ENCODE data around the gene PPP1R12B.
"Not testable (repeated sequence)": the region's sequence is repeated elsewhere in the genome, so short reads cannot be mapped to it uniquely, and the experiment has no call there.

DNA sequence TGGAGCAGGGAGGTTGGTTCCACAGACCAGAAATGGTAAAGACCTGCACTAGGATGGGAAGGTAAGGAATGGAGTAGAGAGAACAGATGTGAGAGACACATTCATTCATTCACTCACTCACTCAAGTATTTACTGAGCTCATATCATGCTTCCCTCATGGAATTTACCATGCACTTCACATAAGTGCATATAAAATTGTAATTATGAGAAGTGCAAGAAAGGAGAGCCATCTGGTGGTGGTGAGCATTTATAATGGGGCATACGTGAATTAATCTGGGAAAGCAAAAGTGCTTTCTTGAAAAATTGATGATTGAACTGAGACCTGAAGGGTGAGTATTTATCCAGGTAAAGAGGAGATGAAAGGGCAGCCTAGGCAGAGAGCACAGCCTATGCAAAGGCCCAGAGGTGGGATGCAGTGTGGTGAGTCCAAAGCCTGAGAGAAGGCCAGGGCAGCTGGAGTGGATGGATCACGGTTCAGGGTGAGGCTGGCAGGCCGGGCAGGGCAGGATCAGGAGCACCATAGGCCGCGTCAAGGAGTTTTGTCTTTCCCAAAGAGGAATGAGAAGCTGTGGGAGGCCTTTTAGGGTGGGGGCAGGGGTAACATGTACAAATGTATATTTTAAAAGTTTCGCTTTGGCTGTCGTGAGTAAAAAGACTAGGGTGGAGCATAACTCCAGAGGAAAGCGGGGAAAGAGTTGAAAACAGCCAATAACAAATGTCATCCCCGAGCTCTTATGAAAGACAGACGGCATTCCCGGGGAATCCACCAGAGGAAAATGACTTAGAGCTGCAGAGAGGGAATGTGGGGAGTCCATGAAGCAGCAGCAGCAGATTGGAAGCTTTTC, 266.1 kb downstream of the PPP1R12B start:
- not testable (repeated sequence) for TF ChIP-seq POLR2A (IDR thresholded peaks at IDR 0.05)
- peak in 3 of 4 experiments; percentile 14 to 31 (median 24) for TF ChIP-seq CTCF (IDR thresholded peaks at IDR 0.05)

Data from uterus (tissue), 2 donors.